Measurements from ENCODE around the gene APBA1. TPM values are rescaled to one million over a fixed set of nuclear protein-coding genes. Genes with fewer than 3 reads are reported as not detected.

The APBA1 gene
- total and polyA plus RNA-seq, 2 donors (not counting 1 experiment from before 2014, with no cell fraction given), result 0.01 to 0.05 TPM

DNA sequence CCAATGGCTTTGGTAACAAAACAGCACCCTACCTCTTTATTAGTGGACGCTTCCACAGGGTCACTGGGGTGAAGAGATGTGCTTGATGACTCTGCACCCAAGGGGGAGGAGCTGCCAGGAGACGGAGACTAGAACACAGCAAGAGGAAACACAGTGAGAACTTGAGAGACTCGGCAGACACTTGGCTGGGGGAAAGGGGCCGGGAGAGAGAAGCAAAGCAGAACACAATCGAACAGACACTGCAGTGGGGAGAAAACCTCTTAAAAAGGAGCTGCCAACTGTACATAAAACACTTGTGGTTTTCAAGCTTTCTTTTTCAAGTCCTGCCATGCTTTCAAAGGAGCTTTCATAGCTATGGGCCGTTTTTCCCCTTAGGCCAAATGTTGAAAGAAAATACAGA lies 196.2 kb downstream of the APBA1 start:
- POLR2A ChIA-PET, result no interaction called here
- Histone ChIP-seq H4K20me1 (ENCODE audit: control insufficient read depth, insufficient read depth, low read length, poor library complexity, severe bottlenecking) (no peaks in the 10 kb centered on the region), H3K4me3 (ENCODE audit: control extremely low read depth in 1 of 5, extremely low read depth in 1 of 5, insufficient read depth in 1 of 5, low read depth in 2 of 5, low read length in 4 of 5) (no peak overlapping the region), H3K4me2 (replicated peaks; ENCODE audit: low read depth, low read length, poor library complexity, severe bottlenecking) (no peak overlapping the region), H3K27me3 (replicated peaks in 1 of 4; ENCODE audit: control extremely low read depth in 1 of 4, control insufficient read depth in 3 of 4, insufficient read depth in 4 of 4, low read length in 3 of 4) (peaks cover 0 to 11% (median 3%) of the 10 kb centered on the region in 4 experiments), H3K79me2 (ENCODE audit: control insufficient read depth, insufficient read depth, low read length) (no peaks in the 10 kb centered on the region), H3K9ac (ENCODE audit: low read length) (no peak overlapping the region), H3K4me1 (ENCODE audit: control insufficient read depth in 2 of 2, insufficient read depth in 2 of 2, low read length in 2 of 2) (no peaks in the 10 kb centered on the region), H3K9me3 (ENCODE audit: control extremely low read depth in 1 of 3, control insufficient read depth in 2 of 3, insufficient read depth in 1 of 3, low read length in 2 of 3) (no peaks in the 10 kb centered on the region), H3K27ac (ENCODE audit: low read length in 2 of 2) (no peak overlapping the region), H3K36me3 (replicated peaks in 1 of 2; ENCODE audit: control extremely low read depth in 1 of 2, control insufficient read depth in 1 of 2, extremely low read depth in 1 of 2, insufficient read depth in 2 of 2, low read length in 1 of 2) (no peaks in the 10 kb centered on the region), H2AFZ (ENCODE audit: insufficient read depth, low read depth, low read length, poor library complexity, severe bottlenecking) (no peak overlapping the region)
- WGBS (ENCODE audit: insufficient coverage), result 3% methylated on average over 5 of the region's 6 CpGs
- Mint-ChIP-seq H3K4me3 (no peak overlapping the region), H3K27me3 (peaks cover 14% of the 10 kb centered on the region), H3K9me3 (ENCODE audit: insufficient read depth) (no peaks in the 10 kb centered on the region), H3K4me1 (no peaks in the 10 kb centered on the region), H3K27ac (no peak overlapping the region)
- intact Hi-C loops (cut with micrococcal nuclease), result no loop called here
- CTCF ChIA-PET, result interaction anchor here (1.1 kb wide), 1 partner anchor 9 kb away, joined by 3 read pairs; no protein-coding TSS in a partner anchor
- DNase-seq (no peak), ATAC-seq (ENCODE audit: low read depth) (no peak)
- no peak for TF ChIP-seq EZH2 (IDR thresholded peaks at IDR 0.05; ENCODE audit: borderline replicate concordance, insufficient read depth, low read depth, low read length, poor library complexity, severe bottlenecking)
- TF ChIP-seq CTCF (IDR thresholded peaks at IDR 0.05), result no peak

DNA sequence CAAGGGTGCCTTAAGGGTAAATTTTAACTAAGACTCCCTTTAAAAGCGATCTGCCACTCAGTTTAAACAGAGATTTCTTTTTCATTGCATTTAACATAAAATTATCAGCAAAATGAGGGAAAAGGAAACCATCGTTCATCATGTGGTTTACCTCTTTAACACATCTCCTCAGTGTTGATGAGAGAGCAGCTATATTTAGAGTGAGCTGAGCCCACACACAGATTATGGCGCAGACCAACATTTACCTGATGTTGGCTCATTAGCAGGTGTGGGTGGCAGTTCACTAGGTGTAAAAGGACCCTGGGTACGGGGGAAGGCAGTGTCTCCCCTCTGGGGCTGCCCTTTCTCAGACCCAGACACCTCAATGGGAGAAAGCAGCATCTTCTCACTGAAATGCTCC lies 197.3 kb downstream of the APBA1 start:
- no peak for ATAC-seq (ENCODE audit: low read depth)

More for the DNA sequence above, 197.3 kb downstream of the APBA1 start:
- Mint-ChIP-seq H3K9me3 (ENCODE audit: insufficient read depth) (no peaks in the 10 kb centered on the region), H3K4me1 (no peaks in the 10 kb centered on the region), H3K27me3 (peaks cover 14% of the 10 kb centered on the region), H3K27ac (no peak overlapping the region), H3K4me3 (no peak overlapping the region)
- TF ChIP-seq EZH2 (IDR thresholded peaks at IDR 0.05; ENCODE audit: borderline replicate concordance, insufficient read depth, low read depth, low read length, poor library complexity, severe bottlenecking) (no peak), CTCF (IDR thresholded peaks at IDR 0.05) (no peak)
- H2AFZ ChIP-seq (ENCODE audit: insufficient read depth, low read depth, low read length, poor library complexity, severe bottlenecking), result no peak overlapping the region
- no peaks in the 10 kb centered on the region for H3K4me1 ChIP-seq (ENCODE audit: control insufficient read depth in 2 of 2, insufficient read depth in 2 of 2, low read length in 2 of 2)
- DNase-seq, result no peak
- H3K36me3 ChIP-seq (replicated peaks in 1 of 2; ENCODE audit: control extremely low read depth in 1 of 2, control insufficient read depth in 1 of 2, extremely low read depth in 1 of 2, insufficient read depth in 2 of 2, low read length in 1 of 2), result no peaks in the 10 kb centered on the region
- no peaks in the 10 kb centered on the region for H4K20me1 ChIP-seq (ENCODE audit: control insufficient read depth, insufficient read depth, low read length, poor library complexity, severe bottlenecking)
- H3K4me3 ChIP-seq (ENCODE audit: control extremely low read depth in 1 of 5, extremely low read depth in 1 of 5, insufficient read depth in 1 of 5, low read depth in 2 of 5, low read length in 4 of 5), result no peak overlapping the region
- POLR2A ChIA-PET, result no interaction called here
- H3K9ac ChIP-seq (ENCODE audit: low read length), result no peak overlapping the region
- H3K27me3 ChIP-seq (replicated peaks in 1 of 4; ENCODE audit: control extremely low read depth in 1 of 4, control insufficient read depth in 3 of 4, insufficient read depth in 4 of 4, low read length in 3 of 4), result peaks cover 0 to 11% (median 3%) of the 10 kb centered on the region in 4 experiments
- CTCF ChIA-PET, result no interaction called here
- H3K27ac ChIP-seq (ENCODE audit: low read length in 2 of 2), result no peak overlapping the region
- no peaks in the 10 kb centered on the region for H3K9me3 ChIP-seq (ENCODE audit: control extremely low read depth in 1 of 3, control insufficient read depth in 2 of 3, insufficient read depth in 1 of 3, low read length in 2 of 3)
- 29% methylated on average over 1 of the region's 4 CpGs for WGBS (ENCODE audit: insufficient coverage)
- no peak overlapping the region for H3K4me2 ChIP-seq (replicated peaks; ENCODE audit: low read depth, low read length, poor library complexity, severe bottlenecking)
- H3K79me2 ChIP-seq (ENCODE audit: control insufficient read depth, insufficient read depth, low read length), result no peaks in the 10 kb centered on the region
- intact Hi-C loops (cut with micrococcal nuclease), result no loop called here

Data from B cell (primary cell).